Endothelial cell of umbilical vein (primary cell): Measurements from ENCODE around the gene PRKCZ.

Experiments used
- CTCF ChIP-seq, 2 donors: IDR thresholded peaks; 1 replicate in 1 of 2; 2 replicates in 1 of 2; pipeline ENCODE4 v1.5.1; 2011; ENCODE audit warnings: low read length in 2 of 2, mild to moderate bottlenecking in 2 of 2, moderate library complexity in 2 of 2, control low read depth in 1 of 2, inconsistent platforms in 1 of 2, low read depth in 1 of 2; ENCODE audit not compliant: insufficient read depth in 1 of 2; ENCODE audit errors: extremely low read depth in 1 of 2
- EZH2 ChIP-seq: IDR thresholded peaks from 2 replicates; pipeline ENCODE4 v1.6.1; 2012; ENCODE audit warnings: borderline replicate concordance, low read depth, mild to moderate bottlenecking, moderate library complexity, low read length, inconsistent platforms; ENCODE audit not compliant: severe bottlenecking
- FOS ChIP-seq: IDR thresholded peaks from 2 replicates; pipeline ENCODE4 v1.6.1; 2011; ENCODE audit warnings: mild to moderate bottlenecking, low read length, moderate library complexity, borderline replicate concordance; ENCODE audit not compliant: insufficient read depth
- GATA2 ChIP-seq: IDR thresholded peaks from 2 replicates; pipeline ENCODE4 v1.7.0; 2011; ENCODE audit warnings: low read depth, mild to moderate bottlenecking, moderate library complexity, mixed read lengths, low read length; ENCODE audit not compliant: insufficient read length, insufficient read depth
- JUN ChIP-seq: IDR thresholded peaks from 2 replicates; pipeline ENCODE4 v1.6.1; 2011; ENCODE audit warnings: borderline replicate concordance, low read depth; ENCODE audit not compliant: insufficient read length, insufficient read depth
- MAX ChIP-seq: IDR thresholded peaks from 2 replicates; pipeline ENCODE4 v1.6.1; 2011; ENCODE audit not compliant: insufficient read depth, insufficient read length
- POLR2A ChIP-seq: IDR thresholded peaks from 2 replicates; pipeline ENCODE4 v1.6.1; 2012; ENCODE audit warnings: low read depth, mild to moderate bottlenecking, control low read depth, low read length
- POLR2AphosphoS5 ChIP-seq: IDR thresholded peaks from 2 replicates; pipeline ENCODE4 v1.6.1; 2012; ENCODE audit warnings: low read depth, mild to moderate bottlenecking, control low read depth, low read length, moderate library complexity; ENCODE audit not compliant: insufficient read depth

DNA sequence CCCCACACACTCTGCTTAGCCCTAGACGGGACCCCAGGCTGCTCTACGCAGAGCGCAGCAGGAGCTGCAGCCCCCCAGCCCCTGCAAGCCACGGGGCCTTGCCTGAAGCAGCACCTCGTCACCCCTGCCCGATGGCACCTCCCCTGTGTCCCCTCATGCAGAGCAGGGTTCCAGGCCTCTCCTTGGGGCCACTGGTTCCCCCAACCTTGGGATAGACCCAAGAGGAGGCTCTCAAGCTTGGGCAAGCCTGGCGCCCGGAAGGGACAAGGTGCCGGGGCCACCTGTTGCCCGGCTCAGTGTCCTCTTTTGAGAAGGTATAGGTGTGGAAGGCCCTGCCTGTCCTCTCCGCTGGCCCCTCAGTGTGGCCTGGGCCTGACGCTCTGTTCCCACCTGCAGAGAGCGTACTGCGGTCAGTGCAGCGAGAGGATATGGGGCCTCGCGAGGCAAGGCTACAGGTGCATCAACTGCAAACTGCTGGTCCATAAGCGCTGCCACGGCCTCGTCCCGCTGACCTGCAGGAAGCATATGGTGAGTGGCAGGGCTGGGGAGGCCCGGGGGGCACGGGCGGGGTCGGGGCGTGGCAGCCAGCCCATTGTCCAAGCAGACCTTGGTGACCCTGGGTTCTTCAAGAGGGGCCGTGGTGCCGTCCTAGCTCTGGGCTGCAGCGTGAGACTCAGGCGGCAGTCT lies 93.7 kb downstream of the PRKCZ start:
- TF ChIP-seq CTCF (IDR thresholded peaks at IDR 0.05; ENCODE audit: extremely low read depth in 1 of 2, insufficient read depth in 1 of 2, low read depth in 1 of 2, low read length in 2 of 2), result no peak
- no peak for TF ChIP-seq POLR2A
- no peak for TF ChIP-seq POLR2AphosphoS5
- no peak for TF ChIP-seq MAX
- no peak for TF ChIP-seq EZH2
- TF ChIP-seq JUN, result no peak
- no peak for TF ChIP-seq GATA2
- TF ChIP-seq FOS, result no peak
